G401.6 (cell line): Measurements from ENCODE around the gene COL6A2.
"Not testable (repeated sequence)": the region's sequence is repeated elsewhere in the genome, so short reads cannot be mapped to it uniquely, and the experiment has no call there.

Experiments
- FAIRE-seq: peaks from 2 replicates; lab custom pipeline; 2012; peaks lifted over from hg19 to GRCh38; lab: Jason Lieb, UNC

COL6A2 gene

GRCh38 chr21:46079352-46080170 is 18.4 kb upstream of the COL6A2 start:
- FAIRE-seq = no peak

DNA sequence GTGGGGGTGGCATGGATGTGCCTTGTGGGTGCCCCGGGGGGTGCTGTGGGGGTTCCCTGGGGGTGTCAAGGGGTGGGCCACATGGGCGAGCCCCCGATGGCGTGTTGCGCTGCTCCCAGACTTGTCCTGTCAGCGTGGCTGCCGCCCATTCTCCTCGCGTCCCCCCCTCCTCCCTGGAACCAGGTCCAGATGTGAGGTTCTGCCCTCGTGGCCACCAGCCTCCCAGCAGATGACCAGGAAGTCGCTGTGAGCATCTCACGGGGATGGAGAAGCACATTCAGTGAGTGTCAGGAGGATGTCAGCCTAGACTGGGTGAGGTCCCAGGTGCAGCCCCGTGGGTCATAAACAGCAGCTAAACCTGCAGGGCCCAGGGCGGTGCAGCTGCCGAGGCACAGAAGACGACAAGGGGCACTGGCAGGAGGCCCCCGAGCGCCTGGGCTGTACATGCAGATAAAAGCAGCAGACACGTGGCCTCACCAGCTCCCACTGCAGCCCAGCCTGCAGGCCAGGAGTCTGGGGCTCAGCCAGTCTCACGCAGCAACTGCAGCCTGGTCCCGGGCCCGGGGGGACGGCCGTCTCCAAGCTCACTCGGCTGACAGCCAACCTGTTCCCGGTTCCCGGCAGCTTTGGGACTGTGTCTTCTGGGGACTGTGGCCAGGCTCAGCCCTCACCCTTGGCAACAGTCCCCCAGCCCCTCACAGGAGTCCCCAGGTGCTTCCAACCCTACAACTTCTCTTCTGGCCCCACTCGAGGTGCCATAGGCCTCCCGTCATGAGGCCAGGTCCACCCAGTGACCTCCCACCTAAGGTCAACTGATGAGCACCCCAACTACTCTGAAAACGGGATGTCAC is 17.5 kb upstream of the COL6A2 start:
- no peak for FAIRE-seq

GRCh38 chr21:46081022-46081861 is 16.7 kb upstream of the COL6A2 start:
- no peak for FAIRE-seq

DNA sequence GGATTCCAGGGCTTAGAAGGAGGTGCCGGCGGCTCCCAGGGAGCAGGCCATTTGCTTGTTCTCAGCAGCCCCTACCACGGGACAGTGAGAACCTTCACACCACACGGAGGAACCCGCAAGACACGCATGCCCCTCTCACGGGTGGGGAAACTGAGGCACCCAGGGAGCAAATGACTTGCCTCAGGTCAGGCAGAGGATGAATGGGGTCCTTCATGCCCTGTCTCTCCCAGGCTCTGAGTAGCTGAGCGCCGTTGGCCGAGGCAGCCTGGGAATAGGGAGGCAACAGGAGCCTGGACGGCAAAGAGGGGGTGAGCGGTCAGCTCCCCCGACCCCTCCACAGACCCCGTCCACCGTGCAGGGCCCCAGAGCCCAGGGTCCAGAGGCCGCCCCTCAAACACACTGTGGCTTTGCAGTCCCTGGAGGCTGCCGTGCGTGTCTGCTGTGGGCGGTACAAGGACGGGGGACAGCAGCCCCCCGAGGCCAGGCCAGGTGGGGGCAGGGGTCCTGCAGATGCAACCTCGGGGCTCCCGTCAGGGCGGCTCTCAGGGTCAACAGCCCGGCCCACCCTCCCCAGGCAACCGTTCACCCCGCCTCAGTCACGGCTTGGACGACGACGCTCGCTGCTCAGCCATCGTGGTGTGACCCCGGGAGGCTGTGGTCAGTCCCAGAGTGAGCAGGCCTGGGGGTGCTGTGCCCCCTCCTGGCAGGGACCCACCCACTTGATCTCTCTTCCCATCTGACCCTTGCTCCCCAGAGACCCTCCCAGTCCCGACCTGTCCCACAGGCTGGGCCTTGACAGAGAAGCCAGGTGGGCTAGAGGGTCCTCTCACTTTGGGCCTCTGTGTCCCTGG is 15.8 kb upstream of the COL6A2 start:
- no peak for FAIRE-seq

DNA sequence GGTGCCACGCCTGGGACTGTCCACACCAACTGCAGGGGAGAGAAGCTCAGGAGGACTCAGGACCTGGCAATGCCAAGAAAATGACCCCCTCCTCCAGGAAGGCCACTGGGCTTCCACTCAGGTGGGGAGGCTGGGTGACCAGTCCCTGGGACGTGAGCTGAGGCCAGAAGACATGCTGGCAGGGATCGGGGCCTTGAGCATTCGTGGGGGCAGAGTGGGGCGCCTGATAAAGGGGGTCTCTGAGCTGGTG is 15.3 kb upstream of the COL6A2 start:
- no peak for FAIRE-seq

DNA sequence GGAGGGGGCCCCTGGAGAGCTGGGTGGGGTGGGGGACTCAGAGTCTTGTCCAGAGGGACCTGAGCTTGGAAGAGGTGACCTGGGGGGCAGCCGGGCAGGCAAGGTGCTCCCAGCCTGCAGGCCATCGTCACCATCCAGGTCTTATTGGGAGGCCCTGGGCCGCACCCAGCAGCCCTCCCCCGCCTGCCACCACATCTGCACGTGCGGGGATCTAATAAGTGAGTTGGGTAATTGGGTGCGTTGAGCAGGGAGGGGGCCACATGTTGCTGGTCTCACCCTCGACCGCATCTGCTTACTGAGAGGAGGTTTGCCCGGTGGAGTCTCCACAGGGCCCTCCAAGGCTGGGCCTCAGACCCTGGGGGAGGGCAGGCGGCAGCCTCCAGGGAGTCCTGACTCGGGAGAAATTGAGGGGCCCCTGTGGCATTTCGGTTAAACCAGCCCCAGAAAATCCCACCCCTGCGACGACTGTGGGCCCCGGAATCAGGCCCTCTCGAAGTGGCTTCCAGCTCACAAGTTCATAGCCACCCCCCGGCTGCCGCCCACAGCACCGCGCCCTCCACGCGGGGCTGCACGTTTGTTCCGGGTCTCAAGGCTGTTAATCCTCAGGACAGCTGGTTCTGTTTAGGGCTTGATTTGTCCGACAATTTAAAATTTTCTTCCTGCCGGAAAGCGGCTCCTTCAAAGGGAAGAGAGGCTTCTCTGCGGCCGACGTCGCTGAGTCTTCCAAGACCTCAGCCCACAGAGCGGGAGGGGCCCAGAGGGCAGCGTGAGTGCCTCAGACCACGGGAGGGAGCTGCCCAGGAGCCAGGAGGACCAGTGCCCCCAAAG is 14.7 kb upstream of the COL6A2 start:
- no peak for FAIRE-seq

DNA sequence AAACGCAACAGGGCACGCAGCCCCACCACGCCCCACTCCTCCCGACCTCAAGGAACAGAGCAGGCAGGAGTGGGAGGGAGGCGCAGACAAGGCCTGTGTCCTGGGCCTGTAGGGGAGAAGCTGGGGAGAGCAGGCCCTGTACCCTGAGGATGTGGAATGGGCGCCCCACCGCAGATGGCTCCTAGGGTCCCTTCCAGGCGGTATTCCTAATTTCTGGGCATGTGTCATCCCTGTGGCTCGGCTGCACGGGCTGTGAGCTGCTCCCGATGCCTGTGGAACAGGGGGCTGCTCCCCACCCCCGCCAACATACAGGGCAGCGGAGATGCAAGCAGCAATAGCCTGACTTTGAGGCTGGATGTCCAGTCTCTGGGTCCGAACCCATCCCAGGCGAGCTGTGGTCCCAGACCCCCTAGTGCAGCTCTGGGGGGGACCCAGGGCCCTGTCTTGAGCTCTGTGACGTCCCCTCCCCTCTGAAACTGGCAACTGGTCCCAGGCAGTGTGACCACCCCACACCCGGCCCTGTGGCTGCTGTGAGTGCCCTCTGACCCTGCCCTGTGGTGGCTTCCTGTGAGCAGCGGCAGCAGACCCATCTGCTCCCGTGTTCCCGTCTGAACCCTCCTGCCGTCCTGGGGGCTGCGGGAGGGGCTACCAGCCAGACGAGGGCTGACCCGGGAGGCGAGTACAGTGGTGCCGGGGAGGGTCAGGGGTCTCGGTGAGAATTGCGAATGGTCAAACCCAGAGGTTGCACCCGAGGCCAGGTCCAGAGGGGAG is 13.9 kb upstream of the COL6A2 start:
- no peak for FAIRE-seq

- FAIRE-seq = no peak
These were observed 13.2 kb upstream of the COL6A2 start for GRCh38 chr21:46084709-46085108.

DNA sequence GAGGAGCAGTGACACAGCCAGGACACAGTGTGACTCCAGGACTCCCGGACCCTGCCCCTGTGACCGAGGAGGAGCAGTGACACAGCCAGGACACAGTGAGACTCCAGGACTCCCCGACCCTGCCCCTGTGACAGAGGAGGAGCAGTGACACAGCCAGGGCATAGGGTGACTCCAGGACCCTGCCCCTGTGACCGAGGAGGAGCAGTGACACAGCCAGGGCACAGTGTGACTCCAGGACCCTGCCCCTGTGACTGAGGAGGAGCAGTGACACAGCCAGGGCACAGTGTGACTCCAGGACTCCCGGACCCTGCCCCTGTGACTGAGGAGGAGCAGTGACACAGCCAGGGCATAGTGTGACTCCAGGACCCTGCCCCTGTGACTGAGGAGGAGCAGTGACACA is 12.7 kb upstream of the COL6A2 start:
- not testable (repeated sequence) for FAIRE-seq

GRCh38 chr21:46087641-46088040 is 10.3 kb upstream of the COL6A2 start:
- FAIRE-seq = no peak

DNA sequence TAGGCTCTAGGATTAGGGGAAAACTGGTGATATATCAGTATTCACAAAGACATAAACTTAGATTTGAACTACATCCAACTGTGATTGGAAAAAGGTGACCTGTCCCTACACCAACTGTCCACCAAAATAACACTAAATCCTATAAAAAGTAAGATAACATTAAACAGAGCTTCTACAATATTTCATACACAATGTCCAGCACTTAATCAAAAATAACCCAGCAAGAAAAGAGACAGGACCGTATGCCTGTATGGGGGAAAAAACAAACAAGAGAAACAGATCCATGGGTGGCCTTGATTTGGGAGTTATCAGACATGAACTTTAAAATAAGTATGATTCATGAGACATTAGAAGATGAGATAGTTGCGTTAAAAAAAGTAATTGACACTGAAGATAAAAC is 9.7 kb upstream of the COL6A2 start:
- FAIRE-seq = no peak

GRCh38 chr21:46089285-46089684 is 8.6 kb upstream of the COL6A2 start:
- no peak for FAIRE-seq

- FAIRE-seq = no peak
These were observed 6.8 kb upstream of the COL6A2 start for GRCh38 chr21:46091118-46091517.

DNA sequence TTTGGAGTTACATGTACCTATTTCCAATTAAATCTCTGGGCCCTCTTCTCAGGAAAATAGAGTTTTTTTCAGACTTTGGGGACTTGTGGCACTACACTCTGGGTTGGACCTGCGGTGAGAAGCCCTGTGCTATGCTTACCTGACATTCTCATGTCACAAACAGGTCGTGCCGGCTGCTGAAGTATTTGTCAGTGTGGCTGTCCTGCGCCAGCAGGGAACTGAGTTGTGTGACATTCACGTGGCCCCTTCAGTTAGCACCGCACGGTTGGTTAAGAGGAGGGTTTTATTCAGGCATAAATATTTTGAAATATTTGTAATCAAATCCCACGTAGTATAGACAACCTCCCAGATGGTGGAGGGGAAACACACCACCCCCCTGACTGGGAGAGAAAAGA is 6.3 kb upstream of the COL6A2 start:
- no peak for FAIRE-seq

DNA sequence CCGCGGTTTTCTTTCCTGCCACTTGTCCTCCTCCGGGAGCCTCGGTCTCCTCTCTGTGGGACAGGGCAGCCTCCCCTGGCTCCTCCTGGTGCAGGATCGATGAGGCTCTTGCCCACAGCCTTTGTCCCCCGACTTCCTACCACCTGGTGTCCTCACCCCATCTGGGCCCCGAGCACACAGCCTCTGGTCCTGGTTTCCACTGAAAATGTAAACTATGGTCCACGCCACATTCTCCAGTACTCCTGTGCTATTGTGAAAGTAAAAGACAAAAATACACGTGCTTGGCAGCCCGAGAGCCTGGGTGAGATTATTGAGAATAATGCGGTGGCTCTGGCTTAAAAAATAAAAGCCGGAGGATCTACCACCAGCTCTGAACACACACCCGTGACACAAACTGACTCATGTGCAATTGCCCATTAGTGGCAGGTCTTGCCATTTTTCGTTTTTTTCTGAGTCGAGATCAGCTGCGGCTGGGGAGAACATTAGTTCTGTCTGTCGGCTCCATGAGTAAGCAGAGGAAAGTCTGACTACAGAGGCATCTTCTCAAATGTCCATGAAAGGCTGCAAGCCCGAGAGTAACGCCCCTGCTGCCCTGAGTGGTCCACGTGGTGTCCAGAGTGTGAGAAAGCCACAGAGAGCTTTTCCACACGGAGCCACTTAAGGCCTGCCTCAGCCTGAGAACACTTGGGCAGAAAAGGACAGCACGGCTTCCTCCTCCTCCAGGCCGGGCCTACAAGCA is 5.7 kb upstream of the COL6A2 start:
- no peak for FAIRE-seq

GRCh38 chr21:46092811-46093667 is 4.9 kb upstream of the COL6A2 start:
- no peak for FAIRE-seq

DNA sequence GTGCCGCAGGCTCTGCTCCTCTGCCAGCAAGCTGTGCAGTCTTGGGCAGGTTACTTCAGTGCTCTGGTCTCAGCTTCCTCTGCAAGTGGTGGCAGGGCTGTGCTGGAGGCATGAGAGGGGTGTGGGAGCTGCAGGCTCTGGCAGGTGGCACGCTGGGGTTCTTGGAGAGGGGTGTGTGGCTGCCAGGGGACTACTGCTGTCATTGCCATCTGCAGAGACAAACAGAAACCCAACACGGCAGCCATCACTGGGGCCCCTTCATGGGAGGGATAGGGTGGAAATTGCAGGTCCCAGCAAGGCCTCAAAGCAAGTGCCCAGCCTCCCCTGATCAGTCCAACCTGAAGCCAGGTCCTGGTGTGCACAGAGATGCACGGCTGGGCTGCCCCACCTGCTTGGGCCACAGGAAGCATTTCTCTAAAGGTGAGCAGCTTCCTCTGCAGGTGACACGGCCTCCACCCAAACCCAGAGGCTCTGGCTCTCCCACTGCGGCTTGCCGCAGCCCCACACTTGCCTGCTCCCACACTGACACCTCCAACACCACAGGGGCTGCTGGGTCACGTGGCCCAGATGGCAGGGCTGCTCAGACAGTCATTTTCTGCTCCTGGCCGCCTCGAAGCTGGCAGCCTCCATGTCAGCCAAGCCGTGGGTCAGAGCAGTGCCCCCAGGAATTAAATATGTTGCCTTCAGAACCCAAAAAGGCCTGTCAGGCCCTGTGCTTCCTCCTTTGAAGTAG is 4.1 kb upstream of the COL6A2 start:
- FAIRE-seq = no peak
